ENCODE results near the gene ZNF629. TPM values are rescaled to one million over a fixed set of nuclear protein-coding genes. Genes with fewer than 3 reads are reported as not detected.

Gene ZNF629
- total RNA-seq, 1 donor from 2014 or later = 16.5 TPM

DNA sequence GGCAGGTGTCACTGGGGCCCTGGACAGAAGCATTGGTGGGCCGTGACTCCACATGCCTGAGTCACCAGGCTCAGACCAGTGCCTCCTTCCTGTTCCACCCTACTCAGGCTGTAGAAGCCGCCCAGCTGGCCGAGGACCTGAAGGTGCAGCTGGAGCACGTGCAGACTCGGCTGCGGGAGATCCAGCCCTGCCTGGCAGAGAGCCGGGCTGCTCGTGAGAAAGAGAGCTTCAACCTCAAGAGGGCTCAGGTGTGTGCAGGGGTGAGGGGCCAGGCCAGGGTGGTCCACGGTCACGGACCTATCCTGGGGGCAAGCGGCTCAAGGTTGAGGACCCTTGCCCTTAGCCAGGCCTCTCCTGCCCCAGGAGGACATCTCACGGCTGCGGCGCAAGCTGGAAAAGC, 15.3 kb downstream of the ZNF629 start:
- DNase-seq (no peak), ATAC-seq (ENCODE audit: poor library complexity) (no peak)
- intact Hi-C loops (cut with DNase I) = no loop called here

DNA sequence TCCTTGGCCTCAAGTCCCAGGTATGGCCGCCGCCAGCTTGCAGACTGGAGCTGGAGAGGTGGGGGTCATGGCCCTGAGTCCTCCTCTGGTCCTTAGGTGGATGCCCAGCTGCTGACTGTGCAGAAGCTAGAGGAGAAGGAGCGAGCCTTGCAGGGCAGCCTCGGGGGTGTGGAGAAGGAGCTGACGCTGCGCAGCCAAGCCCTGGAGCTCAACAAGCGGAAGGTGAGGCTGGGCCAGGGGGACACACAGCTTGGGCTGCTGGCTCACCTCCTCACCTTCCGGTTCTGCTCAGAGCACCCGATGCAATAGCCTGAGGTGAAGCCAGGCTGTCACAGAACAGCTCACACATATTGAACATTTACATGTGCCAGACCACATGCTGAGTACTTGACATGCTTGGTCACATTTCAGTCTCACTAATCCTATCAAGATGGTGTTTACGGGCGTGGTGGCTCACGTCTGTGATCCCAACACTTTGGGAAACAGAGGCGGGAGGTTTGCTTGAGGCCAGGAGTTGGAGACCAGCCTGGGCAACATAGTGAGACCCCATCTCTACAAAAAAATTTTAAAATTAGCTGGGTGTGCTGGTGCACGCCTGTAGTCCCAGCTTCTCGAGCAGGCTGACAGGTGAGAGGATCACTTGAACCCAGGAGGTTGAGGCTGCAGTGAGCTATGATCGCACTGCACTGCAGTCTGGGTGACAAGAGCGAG, 17.5 kb downstream of the ZNF629 start:
- ATAC-seq (ENCODE audit: poor library complexity) = no peak
- peak; percentile 30 for DNase-seq
- intact Hi-C loops (cut with DNase I) = no loop called here

DNA sequence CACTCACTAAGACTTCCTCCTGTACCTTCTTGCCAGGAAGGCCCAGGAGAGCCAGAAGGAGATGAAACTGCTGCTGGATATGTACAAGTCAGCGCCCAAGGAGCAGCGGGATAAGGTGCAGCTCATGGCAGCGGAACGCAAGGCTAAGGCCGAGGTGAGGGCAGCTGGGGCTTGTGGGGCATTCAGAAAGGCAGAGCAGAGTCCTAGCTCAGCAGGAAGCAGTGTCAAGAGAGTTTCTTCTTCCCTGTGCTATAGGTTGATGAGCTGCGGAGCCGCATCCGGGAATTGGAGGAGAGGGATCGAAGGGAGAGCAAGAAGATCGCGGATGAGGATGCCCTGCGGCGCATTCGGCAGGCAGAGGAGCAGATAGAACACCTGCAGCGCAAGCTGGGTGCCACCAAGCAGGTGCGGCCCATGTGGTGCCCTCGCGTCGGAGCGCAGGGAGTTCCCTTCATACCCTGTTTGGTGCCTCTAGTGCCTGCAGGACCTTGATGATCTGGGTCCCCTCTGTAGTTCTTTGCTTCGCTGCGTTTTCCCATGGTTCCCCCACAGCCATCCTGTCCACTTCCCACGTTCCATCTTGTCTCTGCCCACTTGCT, 18.3 kb downstream of the ZNF629 start:
- intact Hi-C loops (cut with DNase I) = no loop called here
- no peak for DNase-seq
- no peak for ATAC-seq (ENCODE audit: poor library complexity)

DNA sequence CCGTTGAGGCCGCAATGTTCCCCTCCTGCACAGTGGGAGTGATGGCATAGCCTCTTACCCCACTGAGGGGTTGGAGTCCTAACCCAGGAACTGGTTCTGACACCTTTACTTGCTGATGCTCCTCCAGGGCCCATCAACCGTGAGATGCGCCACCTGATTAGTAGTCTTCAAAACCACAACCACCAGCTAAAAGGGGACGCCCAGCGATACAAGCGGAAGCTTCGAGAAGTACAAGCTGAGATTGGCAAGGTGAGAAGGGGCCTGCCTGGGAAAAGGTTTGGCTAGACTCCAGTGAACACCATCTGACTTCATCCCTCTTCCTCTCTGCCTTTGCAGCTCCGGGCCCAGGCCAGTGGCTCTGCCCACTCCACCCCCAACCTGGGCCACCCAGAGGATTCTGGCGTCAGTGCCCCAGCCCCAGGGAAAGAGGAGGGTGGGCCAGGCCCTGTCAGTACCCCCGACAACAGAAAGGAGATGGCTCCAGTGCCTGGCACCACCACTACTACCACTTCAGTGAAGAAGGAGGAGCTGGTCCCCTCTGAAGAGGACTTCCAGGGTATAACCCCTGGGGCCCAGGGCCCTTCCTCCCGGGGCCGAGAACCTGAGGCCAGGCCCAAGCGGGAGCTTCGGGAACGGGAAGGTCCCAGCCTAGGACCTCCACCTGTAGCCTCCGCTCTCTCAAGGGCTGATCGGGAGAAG, 19.1 kb downstream of the ZNF629 start:
- intact Hi-C loops (cut with DNase I) = no loop called here
- DNase-seq (peak; percentile 27), ATAC-seq (ENCODE audit: poor library complexity) (no peak)

DNA sequence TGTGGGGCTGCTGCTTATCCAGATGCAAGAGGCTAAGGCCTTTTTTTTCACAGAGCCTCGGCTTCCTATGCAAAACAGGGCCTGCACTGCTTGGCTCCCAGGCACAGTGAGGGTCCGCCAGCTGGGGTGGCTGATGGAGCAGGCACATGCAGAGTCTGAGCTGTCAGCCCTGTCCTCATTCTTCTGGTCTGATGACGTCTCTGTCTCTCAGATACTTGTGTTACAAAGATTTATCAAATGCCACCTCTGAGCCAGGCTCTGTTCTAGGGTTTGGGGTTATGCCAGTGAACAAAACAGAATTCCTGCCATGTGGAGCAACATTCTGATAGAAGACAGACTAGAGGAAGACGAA, 20.1 kb downstream of the ZNF629 start:
- DNase-seq (no peak), ATAC-seq (ENCODE audit: poor library complexity) (peak; percentile 51)
- intact Hi-C loops (cut with DNase I) = no loop called here

DNA sequence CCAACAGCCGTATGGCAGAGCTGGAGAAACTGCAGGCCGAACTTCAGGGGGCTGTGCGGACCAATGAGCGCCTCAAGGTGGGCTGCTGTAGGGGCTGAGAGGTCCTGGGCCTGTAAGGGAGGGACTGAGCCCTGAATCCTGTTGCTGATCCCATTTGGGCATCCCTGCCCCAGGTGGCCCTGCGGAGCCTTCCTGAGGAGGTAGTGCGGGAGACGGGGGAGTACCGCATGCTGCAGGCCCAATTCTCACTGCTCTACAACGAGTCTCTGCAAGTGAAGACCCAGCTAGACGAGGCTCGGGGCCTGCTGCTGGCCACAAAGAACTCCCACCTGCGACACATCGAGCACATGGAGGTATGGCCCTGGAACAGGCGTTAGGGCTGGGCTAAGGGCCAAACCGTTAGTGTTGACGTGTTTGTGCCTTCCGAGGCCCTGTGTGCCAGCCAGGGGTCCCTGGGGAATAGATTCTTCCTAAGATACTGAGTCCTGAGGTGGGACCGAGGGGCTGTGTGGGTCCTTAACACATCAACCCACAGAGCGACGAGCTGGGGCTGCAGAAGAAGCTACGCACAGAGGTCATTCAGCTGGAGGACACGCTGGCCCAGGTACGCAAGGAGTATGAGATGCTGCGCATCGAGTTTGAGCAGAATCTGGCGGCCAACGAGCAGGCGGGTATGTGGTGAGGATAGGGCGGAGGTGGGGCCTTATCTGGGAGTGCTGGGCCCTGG, 20.6 kb downstream of the ZNF629 start:
- ATAC-seq (ENCODE audit: poor library complexity) (peak; percentile 0), DNase-seq (no peak)

DNA sequence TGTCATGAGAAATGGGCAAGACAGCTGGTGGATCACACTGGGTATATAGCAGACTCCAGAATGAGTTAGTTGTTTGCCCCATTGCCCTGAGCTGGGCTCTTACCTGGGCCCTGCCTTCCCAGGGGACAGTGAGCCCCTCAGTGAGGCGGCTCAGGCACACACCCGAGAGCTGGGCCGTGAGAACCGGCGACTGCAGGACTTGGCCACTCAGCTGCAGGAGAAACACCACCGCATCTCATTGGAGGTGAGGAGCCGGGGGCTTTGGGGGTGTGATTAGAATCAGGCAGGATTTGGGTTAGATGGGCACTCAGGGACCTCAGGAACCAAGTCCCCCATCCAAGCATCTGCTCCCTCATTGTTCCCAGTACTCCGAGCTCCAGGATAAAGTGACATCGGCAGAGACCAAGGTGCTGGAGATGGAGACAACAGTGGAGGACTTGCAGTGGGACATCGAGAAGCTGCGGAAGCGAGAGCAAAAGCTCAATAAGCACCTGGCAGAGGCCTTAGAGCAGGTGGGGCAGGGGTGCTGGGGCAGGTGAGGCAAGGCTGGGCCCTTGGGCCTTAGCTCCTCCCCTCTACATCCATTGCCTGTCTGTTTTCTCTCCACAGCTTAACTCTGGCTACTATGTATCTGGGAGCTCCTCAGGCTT, 22.1 kb downstream of the ZNF629 start:
- intact Hi-C loops (cut with DNase I) = no loop called here
- ATAC-seq (ENCODE audit: poor library complexity) (no peak), DNase-seq (no peak)

More for the DNA sequence above, 20.6 kb downstream of the ZNF629 start:
- intact Hi-C loops (cut with DNase I) = no loop called here

DNA sequence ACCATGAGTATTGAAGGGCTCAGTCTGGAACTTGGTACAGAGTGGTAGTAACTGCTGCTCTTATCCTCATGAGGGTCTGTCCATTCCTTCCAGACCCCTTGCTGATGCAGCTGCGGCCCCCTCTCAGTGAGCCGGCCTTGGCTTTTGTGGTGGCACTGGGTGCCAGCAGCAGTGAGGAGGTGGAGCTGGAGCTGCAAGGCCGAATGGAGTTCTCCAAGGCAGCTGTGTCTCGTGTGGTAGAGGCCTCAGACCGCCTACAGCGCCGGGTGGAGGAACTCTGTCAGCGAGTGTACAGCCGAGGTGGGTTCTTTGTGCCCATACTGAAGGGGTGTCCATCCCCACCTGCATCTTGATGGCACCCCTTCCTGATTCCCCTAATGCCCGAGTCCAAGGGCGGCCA, 22.9 kb downstream of the ZNF629 start:
- DNase-seq = no peak
- intact Hi-C loops (cut with DNase I) = no loop called here
- no peak for ATAC-seq (ENCODE audit: poor library complexity)

DNA sequence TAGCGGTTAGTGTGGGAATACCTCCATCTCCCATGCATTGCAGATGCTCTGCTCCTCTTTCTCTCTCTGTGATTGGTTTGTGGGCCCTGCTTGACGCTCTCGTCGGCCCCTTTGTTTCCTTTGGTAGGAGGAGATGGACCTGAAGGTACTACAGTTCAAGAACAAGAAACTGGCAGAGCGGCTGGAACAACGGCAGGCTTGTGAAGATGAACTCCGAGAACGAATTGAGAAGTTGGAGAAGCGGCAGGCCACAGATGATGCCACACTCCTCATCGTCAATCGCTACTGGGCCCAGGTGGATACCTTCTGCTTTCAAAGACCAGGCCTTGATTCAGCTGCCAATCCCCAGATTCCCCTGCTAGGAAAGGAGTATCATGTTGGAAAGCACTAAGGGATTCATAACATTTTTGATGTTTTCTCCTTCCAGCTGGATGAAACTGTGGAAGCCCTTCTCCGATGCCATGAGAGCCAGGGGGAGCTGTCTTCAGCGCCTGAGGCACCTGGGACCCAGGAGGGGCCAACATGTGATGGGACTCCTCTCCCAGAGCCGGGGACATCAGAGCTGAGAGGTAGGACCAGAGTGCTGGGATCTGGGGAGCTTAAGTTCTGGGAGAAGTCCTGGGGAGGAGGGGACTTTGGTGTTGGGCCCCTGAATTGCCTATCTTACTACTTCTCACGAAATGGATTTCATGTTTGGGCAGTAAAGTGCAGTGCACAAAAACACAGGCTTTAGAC, 23.8 kb downstream of the ZNF629 start:
- ATAC-seq (ENCODE audit: poor library complexity) = no peak
- intact Hi-C loops (cut with DNase I) = no loop called here

DNA sequence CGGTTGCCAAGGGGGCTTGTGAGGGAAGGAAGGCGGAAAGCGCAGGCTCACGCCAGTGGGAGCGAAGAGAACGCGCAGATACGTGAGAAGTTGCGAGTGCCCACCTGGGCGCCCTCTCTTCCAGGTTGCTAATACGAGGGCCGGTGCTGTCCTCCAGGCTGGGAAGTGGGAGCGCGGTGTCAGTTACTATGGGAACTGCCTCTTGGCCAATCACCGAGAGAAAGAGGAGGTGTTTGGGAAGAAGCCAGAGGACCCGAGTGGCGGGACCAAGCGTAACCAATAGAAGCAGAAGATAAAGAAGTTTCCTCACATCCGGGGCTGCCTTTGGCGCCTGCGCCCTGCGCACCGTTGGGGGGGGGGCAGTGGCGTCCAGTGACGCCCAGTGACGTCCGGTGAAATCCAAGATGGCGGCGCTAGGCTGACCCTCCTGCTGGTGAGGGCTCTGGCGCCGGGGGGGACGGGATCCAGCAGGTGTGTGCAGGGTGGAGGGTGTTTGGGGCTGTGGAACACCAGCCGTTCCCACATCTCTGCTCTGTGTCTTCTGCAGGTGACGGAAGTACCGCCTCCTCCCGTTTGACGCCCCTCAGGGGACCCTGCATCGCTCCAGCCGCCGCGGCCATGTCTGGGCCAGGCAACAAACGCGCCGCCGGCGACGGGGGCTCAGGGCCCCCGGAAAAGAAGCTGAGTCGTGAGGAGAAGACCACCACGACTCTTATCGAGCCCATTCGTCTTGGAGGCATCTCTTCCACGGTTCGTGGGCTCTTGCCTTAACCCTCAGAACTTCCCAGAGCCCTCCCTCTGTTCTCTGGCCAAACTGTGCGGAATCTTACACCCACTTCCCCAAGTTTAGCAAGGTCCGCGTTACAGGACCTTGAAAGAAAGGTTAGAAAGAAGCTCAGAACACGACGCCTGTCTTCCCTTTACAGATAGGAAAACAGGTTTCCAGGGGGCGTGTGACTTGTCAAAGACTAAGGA, 24.8 kb downstream of the ZNF629 start, which contains the start of the genes CFAP119 and RNF40:
TSS of gene CFAP119 (minus strand) at position 135 of the 975 bp plus-strand sequence. CDS start 314 bp downstream, outside the sequence.
TSS of gene RNF40 (plus strand) at position 395 of the 975 bp plus-strand sequence. CDS start at position 619, 224 bp downstream.
- DNase-seq = peak; percentile 97
- intact Hi-C loops (cut with DNase I) = no loop called here
- peak; percentile 97 for ATAC-seq (ENCODE audit: poor library complexity)

More for the DNA sequence above, 23.8 kb downstream of the ZNF629 start:
- no peak for DNase-seq

DNA sequence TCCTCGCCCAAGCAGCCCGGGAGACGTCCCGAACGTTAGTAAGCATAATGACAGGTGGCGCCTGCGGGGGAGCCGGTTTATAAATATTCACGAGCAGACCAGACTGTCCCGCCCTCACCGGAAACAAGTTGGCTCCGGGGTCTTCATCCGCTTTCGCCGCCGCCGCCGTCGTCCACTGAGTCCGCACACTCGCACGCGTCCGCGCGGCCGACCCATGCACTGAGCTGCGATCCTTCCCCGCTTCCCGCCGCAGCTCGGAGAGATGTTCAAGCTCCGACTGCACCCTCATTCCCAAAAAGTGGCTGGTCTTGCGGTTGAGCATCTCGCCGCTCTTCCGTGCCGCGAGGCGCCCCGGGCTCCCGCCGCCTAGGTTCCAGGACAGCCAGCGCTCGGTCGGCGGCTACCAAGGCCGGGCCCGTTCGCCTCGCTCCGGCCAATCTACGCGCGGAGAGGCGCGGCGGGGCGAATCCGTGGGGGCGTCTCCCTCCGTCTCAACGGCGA, 25.5 kb downstream of the ZNF629 start:
- intact Hi-C loops (cut with DNase I) = no loop called here
- no peak for DNase-seq
- peak; percentile 21 for ATAC-seq (ENCODE audit: poor library complexity)

DNA sequence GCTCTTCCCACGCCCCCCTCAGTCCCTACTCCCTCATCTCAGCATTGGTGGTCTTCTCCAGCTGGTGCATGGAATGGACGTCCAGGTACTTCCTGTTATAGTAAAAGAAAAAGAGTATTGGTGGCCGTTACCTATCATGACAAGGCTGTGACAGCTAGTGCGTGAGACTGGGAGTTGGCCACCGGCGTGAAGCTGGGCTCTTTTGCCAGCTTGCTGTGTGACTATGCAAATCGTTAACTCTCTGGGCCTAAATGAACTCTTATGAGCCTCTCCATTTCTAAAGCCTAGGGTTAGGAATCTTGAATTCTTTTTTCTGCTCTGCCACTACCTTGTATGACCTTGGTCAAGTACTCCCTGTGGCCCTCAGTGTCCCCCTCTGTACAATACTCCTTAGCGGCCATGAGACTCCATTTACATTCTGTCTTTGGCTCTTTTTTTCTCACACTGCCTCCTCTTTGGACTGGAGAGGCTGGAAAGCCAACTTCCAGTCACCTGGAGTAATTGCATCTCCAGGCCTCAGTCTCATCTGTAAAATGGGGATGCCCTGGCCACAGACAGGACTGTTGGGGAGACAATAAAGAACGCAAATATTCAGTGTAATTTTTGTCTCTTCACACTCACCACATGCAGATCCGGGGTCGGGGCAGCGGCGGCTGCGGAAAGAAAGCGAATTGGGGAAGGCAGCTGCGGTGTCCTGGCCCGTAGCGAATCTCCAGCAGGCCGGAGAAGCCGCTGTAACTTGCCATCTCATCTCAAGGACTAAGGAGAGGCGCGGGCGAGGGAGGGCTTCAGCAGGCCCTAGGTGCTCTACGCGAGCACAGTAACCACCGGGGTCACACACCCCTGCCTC, 26.2 kb downstream of the ZNF629 start:
- ATAC-seq (ENCODE audit: poor library complexity) (no peak), DNase-seq (no peak)
- intact Hi-C loops (cut with DNase I) = no loop called here

DNA sequence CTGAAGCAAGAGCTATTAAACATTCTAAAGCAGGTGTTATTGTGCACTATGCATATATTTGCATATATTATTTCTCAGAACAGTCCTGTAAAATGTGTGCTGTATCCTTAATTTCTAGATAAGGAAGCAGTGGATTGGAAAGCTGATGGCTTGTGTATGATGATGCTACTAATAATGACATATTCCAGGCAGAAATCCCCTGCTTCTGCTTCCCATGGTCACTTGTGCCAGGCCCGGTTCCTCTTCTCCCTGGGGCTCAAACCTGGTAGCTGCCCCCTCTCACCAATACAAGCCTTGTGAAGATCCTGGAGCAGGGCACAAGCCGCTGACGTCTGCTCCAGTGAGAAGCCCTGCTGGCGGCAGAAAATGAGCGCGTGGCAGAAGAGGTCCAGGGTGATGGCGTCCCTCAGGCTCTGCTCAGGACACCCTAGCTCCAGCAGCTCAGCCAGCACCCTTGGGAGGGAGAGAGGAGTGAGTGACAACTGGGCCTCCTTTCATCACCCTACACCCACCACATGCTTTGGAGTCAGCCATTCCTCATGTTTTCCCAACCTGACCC, 26.9 kb downstream of the ZNF629 start:
- DNase-seq (no peak), ATAC-seq (ENCODE audit: poor library complexity) (no peak)
- intact Hi-C loops (cut with DNase I) = no loop called here

DNA sequence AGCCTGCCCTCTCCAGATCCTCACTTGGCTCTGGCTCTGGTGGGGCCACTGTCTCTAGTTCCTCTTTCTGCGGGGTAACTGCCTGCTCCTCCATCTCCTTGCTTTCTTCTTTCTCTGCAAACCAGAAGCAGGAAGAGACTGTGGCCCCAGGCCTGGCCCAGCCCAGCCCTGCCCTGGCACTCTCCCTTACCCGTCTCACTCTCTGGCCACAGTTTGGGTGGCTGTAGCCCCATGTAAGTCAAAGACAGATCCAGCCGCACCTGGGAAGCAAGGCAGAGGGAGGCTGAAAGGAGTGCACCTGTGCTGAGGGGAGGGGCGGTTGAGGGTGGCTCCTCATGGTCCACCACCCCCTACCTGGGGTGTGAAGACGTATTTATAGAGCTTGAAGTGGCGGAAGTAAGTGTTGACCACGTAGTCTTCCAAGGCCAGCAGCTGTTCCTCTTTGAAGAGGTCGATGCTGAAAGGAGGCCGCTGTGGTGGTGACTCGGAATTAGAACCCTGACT, 28.0 kb downstream of the ZNF629 start:
- intact Hi-C loops (cut with DNase I) = no loop called here

DNA sequence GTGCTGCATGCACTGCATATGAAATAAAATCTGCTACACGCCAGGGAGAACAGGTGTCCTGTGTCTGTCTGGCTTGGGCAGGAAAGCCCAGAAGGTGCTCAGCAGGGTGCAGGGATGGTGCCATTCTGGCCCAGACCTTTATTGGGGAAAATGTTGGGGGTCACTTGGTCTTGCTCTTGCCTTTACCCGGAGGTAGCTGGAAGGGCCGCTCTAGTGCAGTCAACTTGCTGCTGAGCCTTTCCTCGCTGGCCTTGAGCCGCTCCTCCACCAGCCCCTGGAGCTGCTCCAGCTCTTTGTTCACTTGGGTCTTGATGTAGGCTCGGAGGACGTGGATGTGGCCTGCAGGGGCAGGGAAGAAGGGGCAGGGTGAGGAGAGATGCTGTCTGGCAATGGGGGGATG, 29.7 kb downstream of the ZNF629 start:
- intact Hi-C loops (cut with DNase I) = no loop called here
- DNase-seq = no peak
- ATAC-seq (ENCODE audit: poor library complexity) = no peak

More for the DNA sequence above, 28.0 kb downstream of the ZNF629 start:
- ATAC-seq (ENCODE audit: poor library complexity) (no peak), DNase-seq (no peak)

DNA sequence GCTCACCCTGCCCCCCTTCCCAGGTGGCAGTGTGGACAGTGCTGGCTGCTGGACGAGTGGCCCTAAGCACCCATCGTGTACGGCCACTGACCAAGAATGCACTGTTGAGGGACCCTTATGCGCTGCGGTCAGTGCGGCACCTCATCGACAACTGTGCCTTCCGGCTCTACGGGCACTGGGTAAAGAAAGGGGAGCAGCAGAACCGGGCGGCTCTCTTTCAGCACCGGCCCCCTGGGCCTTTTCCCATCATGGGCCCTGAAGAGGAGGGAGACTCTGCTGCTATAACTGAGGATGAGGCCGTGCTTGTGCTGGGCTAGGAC, 30.3 kb downstream of the ZNF629 start:
- DNase-seq = no peak
- no peak for ATAC-seq (ENCODE audit: poor library complexity)
- intact Hi-C loops (cut with DNase I) = no loop called here

Measured in Right ventricle myocardium superior (tissue), 1 donor.